Pancreas (tissue), 10 donors: ENCODE data around the gene EZR. TPM values are rescaled to one million over a fixed set of nuclear protein-coding genes. Genes with fewer than 3 reads are reported as not detected.

Experiments used
- ATAC-seq, 4 donors: fragments of 200-7000 bp; cut with Tn5 transposase; one replicate each; pipeline versions ENCODE4 v1.8.0 to v1.9.1; 2020; ENCODE audit warnings: mild to moderate bottlenecking in 4 of 4, moderate library complexity in 4 of 4
- DNase-seq, 6 donors: peaks; one replicate each; pipeline ENCODE4 v3.0.0-alpha.2; 2020
- FAIRE-seq: peaks from 2 replicates; lab custom pipeline; 2012; peaks lifted over from hg19 to GRCh38; lab: Jason Lieb, UNC
- H3K27ac ChIP-seq, 4 donors: fragments of 200-600 bp; sonication (generic); 1 replicate in 3 of 4; 2 replicates in 1 of 4; pipeline versions ENCODE4 v1.5.0 to v1.8.0; 2020
- H3K27me3 ChIP-seq, 4 donors: fragments of 200-600 bp; one replicate each; pipeline ENCODE4 v1.8.0; 2021
- H3K36me3 ChIP-seq, 3 donors: fragments of 200-600 bp; sonication (generic) in 1 of 3; one replicate each; pipeline versions ENCODE4 v1.5.0 to v1.8.0; 2020 to 2021
- H3K4me1 ChIP-seq, 3 donors: fragments of 200-600 bp; one replicate each; pipeline ENCODE4 v1.8.0; 2021
- H3K4me3 ChIP-seq, 4 donors: fragments of 200-600 bp; sonication (generic) in 2 of 4; one replicate each; pipeline versions ENCODE4 v1.5.0 to v1.8.0; 2020 to 2021
- H3K9me3 ChIP-seq, 4 donors: fragments of 200-600 bp; one replicate each; pipeline ENCODE4 v1.8.0; 2021
- WGBS, 2 donors: extraction: QIAGEN DNeasy Blood & Tissue Kit; methylation state at CpG; one replicate each; pipeline ENCODE4 v1.1.7; 2013; 5-methylcytosine and 5-hydroxymethylcytosine counted together
- intact Hi-C, 3 donors: fragments of 100-400 bp; cut with DNase I; formaldehyde crosslinking; loops; one replicate each; pipeline versions ENCODE4 v1.11.1 to v1.14.2; 2022
- polyA plus RNA-seq, 2 donors: library from polyadenylated mRNA; stranded (reverse); fragments of 200-250 nt; gene quantifications; one replicate each; pipeline ENCODE4 v1.2.3, GENCODE V29; 2013
- total RNA-seq, 6 donors: library from RNA; stranded (reverse); fragmentation: NEBNext Ultra II Directional in 4 of 6; extraction: Animal tissue kit (Norgen Biotek cat#: 25700) in 4 of 6; gene quantifications; one replicate each; pipeline versions ENCODE4 v1.2.1 to v1.2.4, GENCODE V29; 2021 to 2023
- TF ChIP-seq, protein P1 (sequence below), 4 donors: fragments of 200-600 bp; sonication (generic) in 3 of 4; IDR thresholded peaks; one replicate each; pipeline versions ENCODE4 v1.5.0 to v1.8.0; 2021; ENCODE audit warnings: antibody characterized with exemption in 4 of 4
- donor health status: healthy with polysubstance abuse.
- donor health status: DM: no; HTN: no; CAD: no; lungs with moderate emphysema.
- donor health status: DM: no; HTN: no; CAD: no.
- donor health status: control.
- donor health status: control.
- donor health status: Bipolar disorder and iron deficiency.
- donor health status: DM: yes; HTN: yes; CAD: no.
- donor health status: DM: no; HTN: no; CAD: no.
- donor health status: DM: no; HTN: no; CAD: no.
- donor health status: DM: yes; HTN: yes; CAD: no.

The EZR gene
- total and polyA plus RNA-seq, 8 donors = 68.1 to 109 (median 89.7) TPM

DNA sequence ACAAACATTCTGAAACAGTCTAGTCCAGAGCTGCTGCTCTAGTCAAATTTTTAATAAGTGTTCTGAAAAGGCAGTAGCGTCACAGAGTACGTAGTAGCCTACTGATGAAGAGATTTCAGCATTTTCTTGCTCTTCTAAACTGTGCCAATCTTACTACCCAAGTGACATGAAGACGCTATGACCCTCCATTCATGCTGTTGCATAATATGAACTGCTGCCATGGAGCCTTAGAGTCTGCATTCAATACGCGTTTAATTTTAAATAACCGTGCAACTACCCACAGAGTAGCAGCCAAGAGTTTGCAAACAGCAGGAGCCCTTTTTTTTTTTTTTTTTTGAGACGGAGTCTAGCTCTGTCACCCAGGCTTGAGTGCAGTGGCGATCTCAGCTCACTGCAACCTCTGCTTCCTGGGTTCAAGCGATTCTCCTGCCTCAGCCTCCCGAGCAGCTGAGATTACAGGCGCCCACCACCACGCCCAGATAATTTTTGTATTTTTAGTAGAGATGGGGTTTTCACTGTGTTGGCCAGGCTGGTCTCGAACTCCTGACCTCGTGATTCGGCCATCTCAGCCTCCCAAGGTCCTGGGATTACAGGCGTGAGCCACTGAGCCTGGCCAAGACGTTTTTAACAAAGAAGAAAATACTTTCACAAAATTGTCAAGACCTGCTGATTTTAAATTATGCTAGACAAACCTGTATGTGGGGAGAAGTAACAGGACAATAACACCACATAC, 44.3 kb downstream of the EZR start:
- intact Hi-C loops = no loop called here
- Histone ChIP-seq H3K27ac (no peak overlapping the region), H3K4me1 (peaks cover under 1 to 9% (median 7%) of the 10 kb centered on the region in 3 donors), H3K9me3 (no peaks in the 10 kb centered on the region), H3K4me3 (no peak overlapping the region), H3K27me3 (no peaks in the 10 kb centered on the region), H3K36me3 (peaks cover 5 to 78% (median 23%) of the 10 kb centered on the region in 3 donors)
- DNase-seq (no peak), FAIRE-seq (no peak), ATAC-seq (no peak)
- TF ChIP-seq, protein P1, sequence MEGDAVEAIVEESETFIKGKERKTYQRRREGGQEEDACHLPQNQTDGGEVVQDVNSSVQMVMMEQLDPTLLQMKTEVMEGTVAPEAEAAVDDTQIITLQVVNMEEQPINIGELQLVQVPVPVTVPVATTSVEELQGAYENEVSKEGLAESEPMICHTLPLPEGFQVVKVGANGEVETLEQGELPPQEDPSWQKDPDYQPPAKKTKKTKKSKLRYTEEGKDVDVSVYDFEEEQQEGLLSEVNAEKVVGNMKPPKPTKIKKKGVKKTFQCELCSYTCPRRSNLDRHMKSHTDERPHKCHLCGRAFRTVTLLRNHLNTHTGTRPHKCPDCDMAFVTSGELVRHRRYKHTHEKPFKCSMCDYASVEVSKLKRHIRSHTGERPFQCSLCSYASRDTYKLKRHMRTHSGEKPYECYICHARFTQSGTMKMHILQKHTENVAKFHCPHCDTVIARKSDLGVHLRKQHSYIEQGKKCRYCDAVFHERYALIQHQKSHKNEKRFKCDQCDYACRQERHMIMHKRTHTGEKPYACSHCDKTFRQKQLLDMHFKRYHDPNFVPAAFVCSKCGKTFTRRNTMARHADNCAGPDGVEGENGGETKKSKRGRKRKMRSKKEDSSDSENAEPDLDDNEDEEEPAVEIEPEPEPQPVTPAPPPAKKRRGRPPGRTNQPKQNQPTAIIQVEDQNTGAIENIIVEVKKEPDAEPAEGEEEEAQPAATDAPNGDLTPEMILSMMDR (IDR thresholded peaks at IDR 0.05) = no peak
- 90 to 91% methylated on average over 17 of the region's 17 CpGs for WGBS, 2 donors

DNA sequence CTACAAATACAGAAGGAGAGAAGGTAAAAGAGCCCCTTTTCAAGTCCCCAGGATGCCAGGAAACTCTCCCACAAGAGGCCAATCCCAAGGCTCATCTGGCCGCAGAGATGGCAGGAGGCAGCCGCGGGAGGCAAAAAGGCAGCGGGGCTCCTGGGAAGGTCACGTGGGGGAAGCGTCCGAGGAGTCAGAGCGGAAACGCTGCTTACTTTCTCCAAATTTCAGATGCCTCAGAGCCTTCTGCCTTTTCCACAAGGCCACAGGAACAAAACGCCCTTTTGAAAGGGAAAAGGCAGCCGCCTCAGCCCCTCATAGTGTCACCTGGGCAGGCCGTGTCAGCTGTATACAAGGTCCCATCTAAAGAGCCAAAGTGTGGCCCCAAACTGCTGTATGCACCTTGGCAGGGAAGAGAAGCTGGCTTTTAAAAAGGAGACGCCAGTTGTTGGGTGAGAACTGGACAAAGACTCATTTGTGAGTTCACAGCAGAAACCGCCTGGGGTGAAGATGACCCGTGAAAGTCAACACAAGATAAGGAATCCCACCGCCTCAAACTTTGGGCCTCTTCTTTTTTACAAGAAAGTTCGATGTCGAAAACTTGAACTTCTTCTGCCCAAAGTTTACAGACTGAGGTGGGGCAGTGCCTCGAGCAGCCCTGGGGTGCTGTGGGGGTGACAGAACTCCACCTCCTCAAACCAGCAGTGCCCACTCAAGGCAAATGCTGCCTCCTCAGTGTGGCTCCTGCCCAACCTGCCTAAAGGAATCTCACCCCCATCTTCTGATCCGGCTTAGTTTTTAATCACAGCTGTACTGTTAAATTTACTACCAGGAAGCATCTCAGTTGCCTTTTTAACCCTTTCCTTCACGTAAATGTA, 45.4 kb downstream of the EZR start:
- intact Hi-C loops = no loop called here
- no peak for FAIRE-seq
- no peak overlapping the region for H3K4me3 ChIP-seq
- DNase-seq = peak in 1 of 6 donors; percentile 48
- no peaks in the 10 kb centered on the region for H3K9me3 ChIP-seq
- H3K4me1 ChIP-seq = no peaks in the 10 kb centered on the region
- no peak for ATAC-seq
- peaks cover 5 to 89% (median 31%) of the 10 kb centered on the region in 3 donors for H3K36me3 ChIP-seq
- WGBS, 2 donors = 87 to 92% methylated on average over 21 of the region's 21 CpGs
- H3K27ac ChIP-seq = no peak overlapping the region
- no peaks in the 10 kb centered on the region for H3K27me3 ChIP-seq
- TF ChIP-seq, protein P1 (IDR thresholded peaks at IDR 0.05) = no peak

DNA sequence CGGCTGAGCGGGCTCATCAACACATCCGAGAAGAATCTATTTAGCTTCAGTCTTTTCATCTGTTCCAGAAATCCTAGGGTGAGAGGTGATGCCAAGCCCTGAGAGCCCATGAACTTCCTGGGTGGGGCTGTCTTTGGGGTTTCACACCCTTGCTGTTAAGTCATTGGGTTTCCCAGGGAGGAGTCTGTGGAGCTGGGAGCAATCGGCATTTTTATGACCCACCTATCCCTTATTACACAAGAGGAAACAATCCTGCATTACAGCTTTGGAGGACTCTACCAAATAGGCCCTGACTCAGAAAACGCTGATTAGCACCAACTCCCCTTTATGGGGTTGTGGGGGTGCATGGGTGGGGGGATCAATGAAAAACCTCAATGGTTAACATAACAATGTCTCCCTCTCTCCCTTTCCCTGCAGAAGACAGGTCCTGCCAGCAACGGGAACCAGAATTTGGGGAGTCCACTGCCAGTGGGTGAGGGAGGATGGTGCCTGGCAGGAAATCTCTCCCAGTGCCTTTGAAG, 46.3 kb downstream of the EZR start:
- no peak overlapping the region for H3K4me3 ChIP-seq
- H3K36me3 ChIP-seq = peaks cover 5 to 94% (median 40%) of the 10 kb centered on the region in 3 donors
- intact Hi-C loops = no loop called here
- no peaks in the 10 kb centered on the region for H3K4me1 ChIP-seq
- no peaks in the 10 kb centered on the region for H3K27me3 ChIP-seq
- DNase-seq = no peak
- FAIRE-seq = no peak
- ATAC-seq = peak in 2 of 4 donors; percentile 23 to 47
- no peak overlapping the region for H3K27ac ChIP-seq
- WGBS, 2 donors = 81 to 84% methylated on average over 6 of the region's 6 CpGs
- TF ChIP-seq, protein P1 (IDR thresholded peaks at IDR 0.05) = no peak
- no peaks in the 10 kb centered on the region for H3K9me3 ChIP-seq

DNA sequence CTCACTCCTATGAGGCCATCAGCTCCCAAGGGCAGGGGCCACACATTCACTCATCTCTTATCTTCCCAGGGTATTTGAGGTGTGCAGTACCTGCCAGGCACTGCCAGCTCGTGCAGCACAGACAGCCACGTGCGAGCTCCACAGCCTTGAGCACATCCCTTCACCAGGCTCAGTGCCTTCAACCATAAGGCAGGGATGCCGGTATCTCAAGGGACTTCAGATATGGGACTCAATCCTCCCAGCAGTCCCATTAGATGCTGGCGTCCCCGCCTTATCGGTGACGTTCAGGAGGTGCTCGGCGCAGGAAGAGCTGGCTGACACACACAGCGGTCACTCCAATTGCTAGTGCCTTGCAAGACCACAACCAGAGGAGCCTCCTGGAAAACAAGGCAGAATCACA, 47.0 kb downstream of the EZR start:
- H3K9me3 ChIP-seq = no peaks in the 10 kb centered on the region
- no peaks in the 10 kb centered on the region for H3K4me1 ChIP-seq
- peak in 1 of 6 donors; percentile 31 for DNase-seq
- H3K4me3 ChIP-seq = no peak overlapping the region
- FAIRE-seq = no peak
- WGBS, 2 donors = 85 to 88% methylated on average over 11 of the region's 11 CpGs
- TF ChIP-seq, protein P1 (IDR thresholded peaks at IDR 0.05) = no peak
- intact Hi-C loops = no loop called here
- no peaks in the 10 kb centered on the region for H3K27me3 ChIP-seq
- H3K27ac ChIP-seq = no peak overlapping the region
- H3K36me3 ChIP-seq = peaks cover 5 to 94% (median 44%) of the 10 kb centered on the region in 3 donors
- ATAC-seq = no peak
